NB4 (cell line): ENCODE data around the gene NFATC2.

Experiments used
- POLR2A ChIP-seq: IDR thresholded peaks from 2 replicates; pipeline ENCODE4 v1.6.1; 2011; ENCODE audit warnings: mild to moderate bottlenecking; ENCODE audit not compliant: insufficient read length; ENCODE audit errors: extremely low read depth
- TF ChIP-seq, protein P1 (sequence below): IDR thresholded peaks from one replicate; pipeline ENCODE4 v1.5.1; 2012; ENCODE audit warnings: low read depth, low read length
- TF ChIP-seq, protein P2 (sequence below): IDR thresholded peaks from 2 replicates; pipeline ENCODE4 v1.6.1; 2011; ENCODE audit warnings: low read depth, low read length

GRCh38 chr20:51345601-51346101 is 196.9 kb downstream of the NFATC2 start:
- TF ChIP-seq, protein P1, sequence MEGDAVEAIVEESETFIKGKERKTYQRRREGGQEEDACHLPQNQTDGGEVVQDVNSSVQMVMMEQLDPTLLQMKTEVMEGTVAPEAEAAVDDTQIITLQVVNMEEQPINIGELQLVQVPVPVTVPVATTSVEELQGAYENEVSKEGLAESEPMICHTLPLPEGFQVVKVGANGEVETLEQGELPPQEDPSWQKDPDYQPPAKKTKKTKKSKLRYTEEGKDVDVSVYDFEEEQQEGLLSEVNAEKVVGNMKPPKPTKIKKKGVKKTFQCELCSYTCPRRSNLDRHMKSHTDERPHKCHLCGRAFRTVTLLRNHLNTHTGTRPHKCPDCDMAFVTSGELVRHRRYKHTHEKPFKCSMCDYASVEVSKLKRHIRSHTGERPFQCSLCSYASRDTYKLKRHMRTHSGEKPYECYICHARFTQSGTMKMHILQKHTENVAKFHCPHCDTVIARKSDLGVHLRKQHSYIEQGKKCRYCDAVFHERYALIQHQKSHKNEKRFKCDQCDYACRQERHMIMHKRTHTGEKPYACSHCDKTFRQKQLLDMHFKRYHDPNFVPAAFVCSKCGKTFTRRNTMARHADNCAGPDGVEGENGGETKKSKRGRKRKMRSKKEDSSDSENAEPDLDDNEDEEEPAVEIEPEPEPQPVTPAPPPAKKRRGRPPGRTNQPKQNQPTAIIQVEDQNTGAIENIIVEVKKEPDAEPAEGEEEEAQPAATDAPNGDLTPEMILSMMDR: no peak
- TF ChIP-seq, protein P2, sequence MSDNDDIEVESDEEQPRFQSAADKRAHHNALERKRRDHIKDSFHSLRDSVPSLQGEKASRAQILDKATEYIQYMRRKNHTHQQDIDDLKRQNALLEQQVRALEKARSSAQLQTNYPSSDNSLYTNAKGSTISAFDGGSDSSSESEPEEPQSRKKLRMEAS: no peak
- TF ChIP-seq POLR2A: no peak
